Vagina (tissue), 2 donors: Measurements from ENCODE around the gene CHD6.

ENCODE experiments used
- POLR2A ChIP-seq, 2 donors: fragments of 450-650 bp; IDR thresholded peaks; one replicate each; pipeline ENCODE4 v1.6.1; 2017; ENCODE audit warnings: antibody characterized with exemption in 2 of 2, mild to moderate bottlenecking in 2 of 2, moderate library complexity in 2 of 2
- POLR2AphosphoS5 ChIP-seq, 2 donors: sonication (generic); formaldehyde crosslinking; IDR thresholded peaks; one replicate each; pipeline ENCODE4 v1.9.0; 2017; ENCODE audit warnings: antibody characterized with exemption in 2 of 2, mild to moderate bottlenecking in 2 of 2, low read depth in 1 of 2; ENCODE audit not compliant: insufficient read depth in 1 of 2
- TF ChIP-seq, protein P1 (sequence below), 3 experiments: fragments of 450-650 bp in 2 of 3; fragments of 200-600 bp in 1 of 3; sonication (generic) in 1 of 3; IDR thresholded peaks; one replicate each; pipeline ENCODE4 v1.5.1; 2017 to 2019; ENCODE audit warnings: antibody characterized with exemption in 3 of 3, mild to moderate bottlenecking in 2 of 3, moderate library complexity in 2 of 3

DNA sequence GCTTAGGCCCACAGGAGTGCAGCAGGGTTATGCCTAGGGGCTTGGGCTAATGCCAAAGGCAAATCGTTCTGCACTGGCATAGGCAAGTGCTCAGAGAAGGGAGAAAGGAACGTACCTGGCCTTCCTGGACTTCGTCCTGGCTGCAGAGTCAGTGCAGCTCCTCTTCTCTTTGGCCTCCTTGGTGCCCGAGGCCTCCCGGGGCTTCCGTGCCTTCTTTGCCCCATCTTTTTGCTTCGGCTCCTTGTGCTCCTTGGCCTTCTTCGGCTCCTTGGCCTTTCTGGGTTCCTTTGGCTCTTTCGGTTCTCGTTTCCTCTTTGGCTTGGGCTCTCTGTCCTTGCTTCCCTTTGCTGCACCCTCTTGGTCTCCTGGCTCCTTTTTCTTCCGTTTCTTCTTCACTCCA, 85.2 kb downstream of the CHD6 start:
- TF ChIP-seq POLR2A (IDR thresholded peaks at IDR 0.05) (no peak), POLR2AphosphoS5 (IDR thresholded peaks at IDR 0.05; ENCODE audit: insufficient read depth in 1 of 2, low read depth in 1 of 2) (no peak)
- TF ChIP-seq, protein P1, sequence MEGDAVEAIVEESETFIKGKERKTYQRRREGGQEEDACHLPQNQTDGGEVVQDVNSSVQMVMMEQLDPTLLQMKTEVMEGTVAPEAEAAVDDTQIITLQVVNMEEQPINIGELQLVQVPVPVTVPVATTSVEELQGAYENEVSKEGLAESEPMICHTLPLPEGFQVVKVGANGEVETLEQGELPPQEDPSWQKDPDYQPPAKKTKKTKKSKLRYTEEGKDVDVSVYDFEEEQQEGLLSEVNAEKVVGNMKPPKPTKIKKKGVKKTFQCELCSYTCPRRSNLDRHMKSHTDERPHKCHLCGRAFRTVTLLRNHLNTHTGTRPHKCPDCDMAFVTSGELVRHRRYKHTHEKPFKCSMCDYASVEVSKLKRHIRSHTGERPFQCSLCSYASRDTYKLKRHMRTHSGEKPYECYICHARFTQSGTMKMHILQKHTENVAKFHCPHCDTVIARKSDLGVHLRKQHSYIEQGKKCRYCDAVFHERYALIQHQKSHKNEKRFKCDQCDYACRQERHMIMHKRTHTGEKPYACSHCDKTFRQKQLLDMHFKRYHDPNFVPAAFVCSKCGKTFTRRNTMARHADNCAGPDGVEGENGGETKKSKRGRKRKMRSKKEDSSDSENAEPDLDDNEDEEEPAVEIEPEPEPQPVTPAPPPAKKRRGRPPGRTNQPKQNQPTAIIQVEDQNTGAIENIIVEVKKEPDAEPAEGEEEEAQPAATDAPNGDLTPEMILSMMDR (IDR thresholded peaks at IDR 0.05): no peak
